Adrenal gland (tissue), 12 donors: ENCODE measurements around the gene WDR45B. TPM values are rescaled to one million over a fixed set of nuclear protein-coding genes. Genes with fewer than 3 reads are reported as not detected.

Experiments
- DNase-seq, 7 donors: peaks; one replicate each; pipeline ENCODE4 v3.0.0-alpha.2; 2019 to 2020
- H3K27ac ChIP-seq, 5 donors: fragments of 200-600 bp; sonication (generic) in 4 of 5; 1 replicate in 3 of 5; 2 replicates in 2 of 5; pipeline versions ENCODE4 v1.5.1 to v1.8.0; 2016 to 2020; ENCODE audit warnings: mild to moderate bottlenecking in 1 of 5
- H3K27me3 ChIP-seq: fragments of 200-600 bp; 2 replicates; pipeline ENCODE4 v1.8.0; 2021
- H3K36me3 ChIP-seq, 2 donors: fragments of 200-600 bp; replicated peaks in 1 of 2; 1 replicate in 1 of 2; 2 replicates in 1 of 2; pipeline versions ENCODE4 v1.5.1 to v1.8.0; 2018 to 2022
- H3K4me1 ChIP-seq, 2 donors: fragments of 200-600 bp; replicated peaks in 1 of 2; 1 replicate in 1 of 2; 2 replicates in 1 of 2; pipeline versions ENCODE4 v1.5.1 to v1.8.0; 2018 to 2021
- H3K4me3 ChIP-seq, 4 donors: fragments of 200-600 bp; sonication (generic) in 3 of 4; one replicate each; pipeline ENCODE4 v1.5.1; 2016 to 2018
- H3K9me3 ChIP-seq, 3 donors: fragments of 200-600 bp; sonication (generic) in 1 of 3; replicated peaks in 1 of 3; 1 replicate in 2 of 3; 2 replicates in 1 of 3; pipeline versions ENCODE4 v1.5.1 to v1.8.0; 2016 to 2021
- CTCF ChIP-seq, 6 experiments: fragments of 450-650 bp in 4 of 6; fragments of 200-600 bp in 2 of 6; sonication (generic) in 1 of 6; IDR thresholded peaks; 1 replicate in 5 of 6; 2 replicates in 1 of 6; pipeline versions ENCODE4 v1.5.1 to v1.8.0; 2016 to 2021; ENCODE audit warnings: antibody characterized with exemption in 6 of 6, mild to moderate bottlenecking in 2 of 6, moderate library complexity in 1 of 6
- POLR2A ChIP-seq, 2 donors: fragments of 450-650 bp; IDR thresholded peaks; one replicate each; pipeline ENCODE4 v1.6.1; 2017; ENCODE audit warnings: antibody characterized with exemption in 2 of 2, mild to moderate bottlenecking in 2 of 2, moderate library complexity in 1 of 2
- WGBS, 4 donors: extraction: QIAGEN DNeasy Blood & Tissue Kit in 2 of 4; methylation state at CpG; one replicate each; pipeline versions ENCODE4 v1.1.5 to v1.1.7; 2013 to 2017; 5-methylcytosine and 5-hydroxymethylcytosine counted together
- intact Hi-C, 2 donors: fragments of 100-400 bp; cut with DNase I; formaldehyde crosslinking; loops; one replicate each; pipeline versions ENCODE4 v1.14.1 to v1.15.0; 2022 to 2023
- polyA plus RNA-seq, 3 donors: library from polyadenylated mRNA; stranded (reverse); fragments of 200-250 nt in 2 of 3; fragments of 350-450 nt in 1 of 3; fragmentation: Illumina TruSeq in 1 of 3; extraction: RNeasy Lipid Tissue Mini Kit (QIAGEN cat#74804) in 1 of 3; gene quantifications; one replicate each; pipeline ENCODE4 v1.2.3, GENCODE V29; 2013 to 2014
- total RNA-seq, 9 donors: library from RNA; depleted of rRNA in 4 of 9; stranded (reverse); fragments of >200 nt in 4 of 9; fragments of 120-200 nt in 1 of 9; fragmentation: NEBNext Ultra II Directional in 1 of 9; extraction: Animal tissue kit (Norgen Biotek cat#: 25700) in 1 of 9; gene quantifications; one replicate each; pipeline versions ENCODE4 v1.1.0 to v1.2.4, GENCODE V29; 2013 to 2023
- donor health status: healthy with polysubstance abuse.
- donor health status: Bipolar disorder and iron deficiency.
- donor health status: DM: yes; HTN: yes; CAD: no.
- donor health status: DM: no; HTN: no; CAD: no.
- donor health status: DM: no; HTN: no; CAD: no.
- donor health status: DM: yes; HTN: yes; CAD: no.

WDR45B gene
- total and polyA plus RNA-seq, 12 donors: 48.6 to 104 (median 73.3) TPM

DNA sequence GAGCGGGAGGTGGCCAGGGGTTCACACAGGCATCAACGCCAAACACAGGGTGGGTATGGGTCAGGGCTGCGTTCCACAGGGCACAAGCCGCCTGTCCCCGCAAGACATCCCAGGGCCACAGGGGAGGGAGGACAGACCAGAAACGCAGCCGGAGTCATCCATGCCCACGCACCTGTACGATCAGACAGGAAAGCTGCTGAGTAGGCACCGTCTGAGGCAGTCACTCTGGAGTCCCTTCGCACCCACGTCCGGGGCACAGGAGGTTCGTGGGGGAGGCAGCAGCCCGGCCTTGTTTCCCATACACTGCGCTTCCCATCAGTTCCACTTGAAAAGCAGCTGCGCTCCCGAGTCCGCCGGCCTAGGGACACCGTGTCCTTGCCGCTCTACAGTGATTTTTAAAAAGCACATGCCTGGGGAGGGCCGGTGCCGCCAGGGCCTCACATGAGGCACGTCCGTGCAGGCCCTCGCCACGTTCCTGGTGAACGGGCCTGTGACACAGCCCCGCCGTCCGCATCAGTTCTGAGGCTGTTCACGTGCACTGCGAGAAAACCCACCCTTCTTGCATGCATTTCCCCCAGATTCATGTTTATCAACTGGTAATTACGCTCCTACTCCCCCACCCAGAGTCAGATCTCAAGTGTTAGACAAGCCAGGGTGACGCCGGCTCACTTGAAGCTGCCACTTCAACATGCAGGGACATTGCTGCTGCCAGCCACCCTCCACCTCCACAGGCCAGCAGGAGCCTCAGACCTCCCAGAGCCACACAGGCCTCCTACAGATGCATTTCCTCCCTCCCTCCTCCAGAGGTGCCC is 34.8 kb downstream of the WDR45B start:
- intact Hi-C loops: no loop called here
- H3K36me3 ChIP-seq: peaks cover 0 to 40% of the 10 kb centered on the region in 2 donors
- no peak overlapping the region for H3K4me3 ChIP-seq
- TF ChIP-seq POLR2A (IDR thresholded peaks at IDR 0.05) (no peak), CTCF (IDR thresholded peaks at IDR 0.05) (no peak)
- DNase-seq: no peak
- H3K4me1 ChIP-seq: peaks cover 0 to 6% of the 10 kb centered on the region in 2 donors
- no peaks in the 10 kb centered on the region for H3K27me3 ChIP-seq
- 88 to 91% (median 90%) methylated on average over 28 to 37 of the region's 37 CpGs for WGBS, 4 donors
- no peaks in the 10 kb centered on the region for H3K9me3 ChIP-seq
- no peak overlapping the region for H3K27ac ChIP-seq

DNA sequence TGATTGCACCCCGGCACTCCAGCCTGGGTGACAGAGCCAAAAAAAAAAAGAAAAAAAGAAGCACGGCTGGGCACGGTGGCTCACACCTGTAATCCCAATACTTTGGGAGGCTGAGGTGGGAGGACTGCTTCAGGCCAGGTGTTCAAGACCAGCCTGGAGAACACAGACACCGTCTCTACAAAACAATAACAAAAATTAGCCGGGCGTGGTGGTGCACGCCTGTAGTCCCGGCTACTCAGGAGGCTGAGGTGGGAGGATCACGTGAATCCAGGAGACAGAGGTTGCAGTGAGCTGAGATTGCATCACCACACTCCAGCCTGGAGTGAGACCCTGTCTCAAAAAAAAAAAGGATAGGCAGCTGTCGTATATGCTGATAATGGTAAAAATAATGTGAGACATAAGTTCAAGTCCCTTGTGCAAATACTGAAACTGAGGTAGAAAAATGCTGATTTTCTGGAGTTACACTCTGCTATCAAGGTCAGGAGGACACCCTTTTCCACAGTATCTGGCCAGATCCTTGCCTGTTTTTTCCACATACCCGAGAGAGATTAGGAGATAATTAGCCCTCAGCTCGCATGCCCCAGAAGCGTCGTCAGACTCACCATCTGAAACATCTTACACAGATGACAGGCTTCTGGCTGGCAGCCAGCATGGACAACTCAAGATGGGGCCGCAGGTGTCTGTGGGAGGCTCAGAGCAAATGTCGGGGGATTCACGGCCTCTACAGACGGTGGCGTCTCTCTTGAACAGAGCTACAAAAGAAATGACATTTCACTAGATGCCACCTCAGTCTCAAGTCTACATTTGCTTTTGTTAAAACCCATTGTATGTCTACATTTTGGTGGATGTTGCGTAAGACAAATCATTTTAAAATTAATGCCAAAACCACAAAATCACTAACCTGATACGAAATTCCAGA is 36.8 kb downstream of the WDR45B start:
- Histone ChIP-seq H3K4me1 (peaks cover 0 to 6% of the 10 kb centered on the region in 2 donors), H3K4me3 (no peak overlapping the region), H3K27ac (peak overlapping the region in 1 of 5 donors; percentile 17), H3K36me3 (peaks cover 0 to 23% of the 10 kb centered on the region in 2 donors), H3K27me3 (no peaks in the 10 kb centered on the region), H3K9me3 (no peaks in the 10 kb centered on the region)
- intact Hi-C loops: no loop called here
- no peak for DNase-seq
- TF ChIP-seq POLR2A (IDR thresholded peaks at IDR 0.05) (no peak), CTCF (IDR thresholded peaks at IDR 0.05) (no peak)
- 75 to 79% (median 77%) methylated on average over 21 of the region's 21 CpGs for WGBS, 4 donors

DNA sequence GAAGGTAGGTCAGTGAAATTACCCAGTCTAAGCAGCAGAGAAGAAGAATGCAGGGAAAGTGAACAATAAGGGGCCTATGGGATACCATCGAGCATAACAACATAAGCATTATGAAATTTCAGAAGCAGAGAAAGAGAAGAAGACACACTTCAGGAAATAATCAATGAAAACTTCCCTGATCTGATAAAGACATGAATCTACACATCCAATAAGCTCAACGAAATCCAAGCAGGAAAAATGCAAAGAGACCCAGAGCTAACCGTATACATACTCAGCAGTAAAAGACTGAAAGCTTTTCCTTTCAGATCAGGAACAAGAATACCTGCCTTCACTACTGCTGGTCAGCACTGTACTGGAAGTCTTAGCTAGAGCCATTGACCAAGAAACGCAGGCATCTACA is 38.6 kb downstream of the WDR45B start:
- 93 to 96% (median 95%) methylated on average over 4 of the region's 4 CpGs for WGBS, 4 donors
- no peak for DNase-seq
- H3K4me1 ChIP-seq: peaks cover 0 to 6% of the 10 kb centered on the region in 2 donors
- peaks cover 0 to 7% of the 10 kb centered on the region in 2 donors for H3K36me3 ChIP-seq
- intact Hi-C loops: no loop called here
- H3K9me3 ChIP-seq: no peaks in the 10 kb centered on the region
- H3K4me3 ChIP-seq: no peak overlapping the region
- no peak overlapping the region for H3K27ac ChIP-seq
- TF ChIP-seq POLR2A (IDR thresholded peaks at IDR 0.05): no peak
- TF ChIP-seq CTCF (IDR thresholded peaks at IDR 0.05): no peak
- no peaks in the 10 kb centered on the region for H3K27me3 ChIP-seq

GRCh38 chr17:82608816-82609215 is 39.4 kb downstream of the WDR45B start:
- Histone ChIP-seq H3K36me3 (peaks cover 0 to 8% of the 10 kb centered on the region in 2 donors), H3K27me3 (no peaks in the 10 kb centered on the region), H3K9me3 (no peaks in the 10 kb centered on the region), H3K4me3 (no peak overlapping the region), H3K4me1 (peaks cover 0 to 8% of the 10 kb centered on the region in 2 donors), H3K27ac (no peak overlapping the region)
- DNase-seq: no peak
- TF ChIP-seq CTCF (IDR thresholded peaks at IDR 0.05) (no peak), POLR2A (IDR thresholded peaks at IDR 0.05) (no peak)
- intact Hi-C loops: no loop called here
- WGBS, 4 donors: 71 to 86% (median 72%) methylated on average over 5 of the region's 5 CpGs
